NOMO-1 treated with DMSO at 0.1 percent for 48 hours (cell line): Measurements from ENCODE around the gene SKIC3.

Source experiments
- DNase-seq: peaks from one replicate; lab custom pipeline; 2025; ENCODE audit not compliant: unreplicated experiment; lab: John Stamatoyannopoulos, UW

Gene SKIC3

GRCh38 chr5:95532415-95532814 lies 22.4 kb downstream of the SKIC3 start:
- DNase-seq: no peak

DNA sequence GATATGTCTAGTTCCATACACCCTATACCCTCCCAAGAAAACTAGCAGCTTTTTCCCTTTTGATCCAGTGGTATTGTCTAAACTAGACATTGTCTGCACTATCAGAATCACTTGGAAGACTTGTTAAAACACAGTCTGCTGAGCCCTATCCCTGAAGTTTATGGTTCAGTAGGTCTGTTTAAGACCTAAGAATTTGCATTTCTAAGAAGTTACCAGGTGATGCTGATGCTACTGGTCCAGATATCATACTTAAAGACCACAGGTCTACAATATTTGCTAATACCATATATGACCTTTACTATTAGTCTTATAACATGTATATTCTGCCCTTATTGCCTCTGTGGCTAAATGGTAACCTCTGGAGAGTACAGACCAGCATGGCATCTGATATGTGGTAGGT lies 23.3 kb downstream of the SKIC3 start:
- no peak for DNase-seq

DNA sequence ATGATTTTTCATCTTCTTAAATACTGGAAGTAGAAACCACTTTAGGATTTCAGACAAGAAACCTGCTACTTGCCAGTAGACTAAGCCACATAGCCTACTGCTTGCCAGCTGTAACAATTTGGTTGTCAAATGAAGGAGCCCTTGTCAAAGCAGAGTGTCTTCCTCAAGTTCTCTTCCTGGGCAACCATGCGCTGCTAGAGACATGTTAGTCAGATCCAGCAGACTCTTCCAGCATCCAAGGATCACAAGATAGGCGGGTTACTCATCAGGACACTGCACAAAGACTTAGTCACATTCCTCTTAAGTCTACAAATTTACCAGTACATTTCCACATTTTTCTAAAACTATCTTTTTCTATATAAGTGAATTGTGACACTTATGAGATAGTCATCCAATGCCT lies 24.4 kb downstream of the SKIC3 start:
- DNase-seq: no peak

- no peak for DNase-seq
Observed at GRCh38 chr5:95528565-95528964, 26.2 kb downstream of the SKIC3 start.

- no peak for DNase-seq
Observed at GRCh38 chr5:95526871-95527270, 27.9 kb downstream of the SKIC3 start.

- no peak for DNase-seq
Observed at GRCh38 chr5:95524423-95524822, 30.4 kb downstream of the SKIC3 start.

GRCh38 chr5:95520206-95520605 lies 34.6 kb downstream of the SKIC3 start:
- DNase-seq: no peak

- DNase-seq: no peak
Observed at GRCh38 chr5:95519681-95520080, 35.1 kb downstream of the SKIC3 start.

DNA sequence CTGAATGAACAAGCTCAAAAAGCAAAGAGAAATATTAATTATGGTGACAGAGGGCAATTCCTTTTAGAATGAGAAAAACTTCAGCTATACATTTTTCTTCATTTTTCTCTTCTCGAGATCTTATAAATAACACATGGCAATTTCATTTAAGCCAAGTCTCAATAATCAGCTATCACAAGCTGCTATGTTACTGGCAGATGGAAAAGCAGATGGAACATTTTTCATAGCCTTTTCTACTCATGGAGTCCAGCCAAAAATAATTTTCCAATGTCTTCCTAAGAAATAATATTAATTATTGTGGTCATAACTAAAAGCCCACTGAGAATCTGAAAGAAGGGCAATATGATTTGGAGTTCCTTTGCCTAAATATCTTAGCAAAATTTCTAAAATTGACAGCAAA lies 35.6 kb downstream of the SKIC3 start:
- no peak for DNase-seq

GRCh38 chr5:95518417-95518816 lies 36.4 kb downstream of the SKIC3 start:
- no peak for DNase-seq

DNA sequence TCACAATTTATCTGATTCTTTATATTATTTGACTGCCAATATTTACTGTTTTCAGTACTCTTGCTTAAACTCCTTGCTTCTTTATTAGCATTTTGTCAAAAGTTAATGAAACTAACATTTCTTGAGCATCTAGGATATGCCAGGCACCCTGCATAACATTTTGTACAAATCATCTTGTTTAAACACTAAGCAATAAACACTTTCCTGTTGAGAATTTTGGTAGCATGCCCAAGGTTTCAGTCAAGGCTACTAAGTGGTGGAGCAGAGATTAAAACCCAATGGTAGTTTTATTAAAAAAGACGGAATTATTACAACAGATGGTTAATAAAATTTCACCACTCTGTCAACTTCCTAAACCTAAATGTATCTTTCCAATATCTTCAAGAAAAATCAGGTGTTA lies 43.2 kb downstream of the SKIC3 start:
- no peak for DNase-seq

GRCh38 chr5:95508550-95508949 lies 46.2 kb downstream of the SKIC3 start:
- no peak for DNase-seq
